ENCODE results near the gene ZBTB18.

GRCh38 chr1:244056577-244056976 lies 5.5 kb downstream of the ZBTB18 start:
- TF ChIP-seq CTCF (conservative IDR thresholded peaks at IDR 0.05; ENCODE audit: low read depth, low read length) = no peak
- no peak for TF ChIP-seq RFX5 (IDR thresholded peaks at IDR 0.05; ENCODE audit: low read depth, low read length)
- no peak for TF ChIP-seq NFE2L2 (IDR thresholded peaks at IDR 0.05; ENCODE audit: low read depth, low read length)
- TF ChIP-seq USF2 (IDR thresholded peaks at IDR 0.05; ENCODE audit: low read depth, low read length) = no peak
- no peak for TF ChIP-seq POLR2A (IDR thresholded peaks at IDR 0.05; ENCODE audit: low read depth, low read length)
- TF ChIP-seq MAFK (IDR thresholded peaks at IDR 0.05; ENCODE audit: low read depth, low read length) = no peak
- TF ChIP-seq FOS (IDR thresholded peaks at IDR 0.05; ENCODE audit: low read depth, low read length) = no peak
- no peak for TF ChIP-seq SMC3 (IDR thresholded peaks at IDR 0.05; ENCODE audit: low read depth, low read length)
- TF ChIP-seq, protein P1, sequence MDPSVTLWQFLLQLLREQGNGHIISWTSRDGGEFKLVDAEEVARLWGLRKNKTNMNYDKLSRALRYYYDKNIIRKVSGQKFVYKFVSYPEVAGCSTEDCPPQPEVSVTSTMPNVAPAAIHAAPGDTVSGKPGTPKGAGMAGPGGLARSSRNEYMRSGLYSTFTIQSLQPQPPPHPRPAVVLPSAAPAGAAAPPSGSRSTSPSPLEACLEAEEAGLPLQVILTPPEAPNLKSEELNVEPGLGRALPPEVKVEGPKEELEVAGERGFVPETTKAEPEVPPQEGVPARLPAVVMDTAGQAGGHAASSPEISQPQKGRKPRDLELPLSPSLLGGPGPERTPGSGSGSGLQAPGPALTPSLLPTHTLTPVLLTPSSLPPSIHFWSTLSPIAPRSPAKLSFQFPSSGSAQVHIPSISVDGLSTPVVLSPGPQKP (IDR thresholded peaks at IDR 0.05; ENCODE audit: borderline replicate concordance, low read depth, low read length) = no peak
- TF ChIP-seq RAD21 (IDR thresholded peaks at IDR 0.05; ENCODE audit: low read length) = no peak
- TF ChIP-seq MXI1 (IDR thresholded peaks at IDR 0.05; ENCODE audit: borderline replicate concordance, low read depth, low read length) = no peak
- TF ChIP-seq RCOR1 (IDR thresholded peaks at IDR 0.05; ENCODE audit: insufficient replicate concordance, low read length) = no peak
- TF ChIP-seq CEBPB (IDR thresholded peaks at IDR 0.05; ENCODE audit: low read depth, low read length) = no peak
- TF ChIP-seq CHD1 (IDR thresholded peaks at IDR 0.05; ENCODE audit: low read depth, low read length) = no peak

Measured in IMR-90 (cell line).